ENCODE data around the gene SMIM3. TPM values are rescaled to one million over a fixed set of nuclear protein-coding genes. Genes with fewer than 3 reads are reported as not detected.

Gene SMIM3
- total and polyA plus RNA-seq, 2 of the 8 experiments (the other 6 are each of a cell fraction or from before 2014, with no cell fraction given), result 10.4 to 15.7 TPM

- no peak for TF ChIP-seq CHD7 (IDR thresholded peaks at IDR 0.05; ENCODE audit: insufficient replicate concordance, low read length)
- TF ChIP-seq CBX8 (IDR thresholded peaks at IDR 0.05; ENCODE audit: borderline replicate concordance, low read depth, low read length), result no peak
- TF ChIP-seq GABPA (IDR thresholded peaks at IDR 0.05; ENCODE audit: borderline replicate concordance, insufficient read depth, low read length), result no peak
- no peak for TF ChIP-seq TCF12 (IDR thresholded peaks at IDR 0.05; ENCODE audit: low read depth, low read length)
- no peak for TF ChIP-seq JUND (IDR thresholded peaks at IDR 0.05; ENCODE audit: low read length)
- no peak for TF ChIP-seq CBX5 (IDR thresholded peaks at IDR 0.05; ENCODE audit: low read depth, low read length)
- no peak for TF ChIP-seq CHD1 (IDR thresholded peaks at IDR 0.05; ENCODE audit: low read depth, low read length)
- TF ChIP-seq KDM4A (IDR thresholded peaks at IDR 0.05; ENCODE audit: low read depth, low read length, severe bottlenecking), result no peak
- TF ChIP-seq BCL11A (IDR thresholded peaks at IDR 0.05; ENCODE audit: low read depth in 2 of 2, low read length in 2 of 2), result no peak
Measured at GRCh38 chr5:150785950-150786349, 7.4 kb downstream of the SMIM3 start (continued).
